Subcutaneous adipose tissue (tissue), 4 donors: ENCODE measurements around the gene SLC6A9. TPM values are rescaled to one million over a fixed set of nuclear protein-coding genes. Genes with fewer than 3 reads are reported as not detected.

ENCODE experiments used
- total RNA-seq, 4 donors: library from RNA; depleted of rRNA; stranded (reverse); fragments of >200 nt; gene quantifications; one replicate each; pipeline ENCODE4 v1.1.0, GENCODE V29; 2016
- TF ChIP-seq, protein P1 (sequence below): fragments of 450-650 bp; IDR thresholded peaks from one replicate; pipeline ENCODE4 v1.5.1; 2016; ENCODE audit warnings: low read depth, mild to moderate bottlenecking, control low read depth, antibody characterized with exemption, moderate library complexity

SLC6A9 gene
- total RNA-seq, 4 donors from 2014 or later: 0.22 to 0.94 (median 0.34) TPM; not detected in 1

DNA sequence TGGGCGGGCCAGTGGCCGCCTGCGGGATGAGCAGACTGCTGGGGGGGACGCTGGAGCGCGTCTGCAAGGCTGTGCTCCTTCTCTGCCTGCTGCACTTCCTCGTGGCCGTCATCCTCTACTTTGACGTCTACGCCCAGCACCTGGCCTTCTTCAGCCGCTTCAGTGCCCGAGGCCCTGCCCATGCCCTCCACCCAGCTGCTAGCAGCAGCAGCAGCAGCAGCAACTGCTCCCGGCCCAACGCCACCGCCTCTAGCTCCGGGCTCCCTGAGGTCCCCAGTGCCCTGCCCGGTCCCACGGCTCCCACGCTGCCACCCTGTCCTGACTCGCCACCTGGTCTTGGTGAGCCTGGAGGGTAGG is 50.1 kb downstream of the SLC6A9 start:
- TF ChIP-seq, protein P1, sequence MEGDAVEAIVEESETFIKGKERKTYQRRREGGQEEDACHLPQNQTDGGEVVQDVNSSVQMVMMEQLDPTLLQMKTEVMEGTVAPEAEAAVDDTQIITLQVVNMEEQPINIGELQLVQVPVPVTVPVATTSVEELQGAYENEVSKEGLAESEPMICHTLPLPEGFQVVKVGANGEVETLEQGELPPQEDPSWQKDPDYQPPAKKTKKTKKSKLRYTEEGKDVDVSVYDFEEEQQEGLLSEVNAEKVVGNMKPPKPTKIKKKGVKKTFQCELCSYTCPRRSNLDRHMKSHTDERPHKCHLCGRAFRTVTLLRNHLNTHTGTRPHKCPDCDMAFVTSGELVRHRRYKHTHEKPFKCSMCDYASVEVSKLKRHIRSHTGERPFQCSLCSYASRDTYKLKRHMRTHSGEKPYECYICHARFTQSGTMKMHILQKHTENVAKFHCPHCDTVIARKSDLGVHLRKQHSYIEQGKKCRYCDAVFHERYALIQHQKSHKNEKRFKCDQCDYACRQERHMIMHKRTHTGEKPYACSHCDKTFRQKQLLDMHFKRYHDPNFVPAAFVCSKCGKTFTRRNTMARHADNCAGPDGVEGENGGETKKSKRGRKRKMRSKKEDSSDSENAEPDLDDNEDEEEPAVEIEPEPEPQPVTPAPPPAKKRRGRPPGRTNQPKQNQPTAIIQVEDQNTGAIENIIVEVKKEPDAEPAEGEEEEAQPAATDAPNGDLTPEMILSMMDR: no peak

- TF ChIP-seq, protein P1: no peak
Measured at GRCh38 chr1:43980255-43981134, 50.8 kb downstream of the SLC6A9 start.

DNA sequence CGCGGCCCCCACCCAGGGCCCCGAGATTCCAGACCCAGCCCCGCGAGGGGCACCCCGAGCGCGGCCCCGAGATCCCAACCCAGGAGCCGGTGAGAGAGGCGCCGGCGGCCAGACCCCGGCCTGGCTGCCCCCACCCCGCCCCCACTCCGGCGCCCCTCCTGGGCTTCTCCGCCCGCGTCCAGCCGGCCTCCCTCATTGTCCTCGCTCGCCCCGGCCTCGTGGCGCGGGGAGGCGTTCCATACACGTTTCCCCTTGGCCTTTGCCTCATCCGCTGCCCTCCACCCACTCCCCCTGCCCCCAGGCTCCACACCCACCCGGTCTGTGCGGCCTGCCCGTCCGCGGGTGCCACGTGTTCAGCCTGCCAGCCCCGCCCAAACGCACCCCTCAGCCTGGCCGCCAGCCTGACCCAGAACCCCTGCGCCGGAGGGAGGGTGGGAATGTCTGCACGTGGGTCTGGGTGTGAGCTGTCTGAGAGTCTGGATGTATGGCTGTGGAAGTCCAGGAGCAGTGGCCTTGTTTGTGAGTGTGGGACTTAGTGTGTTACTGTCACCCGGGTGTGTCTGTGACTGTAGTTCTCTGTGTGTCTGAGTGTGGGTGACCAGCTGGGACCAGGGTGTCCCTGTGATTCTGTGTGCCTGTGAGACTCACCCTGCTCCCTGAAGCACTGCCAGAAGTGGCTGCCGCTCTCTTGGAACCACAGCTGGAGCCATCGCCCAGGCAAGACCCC is 51.6 kb downstream of the SLC6A9 start:
- TF ChIP-seq, protein P1: no peak

DNA sequence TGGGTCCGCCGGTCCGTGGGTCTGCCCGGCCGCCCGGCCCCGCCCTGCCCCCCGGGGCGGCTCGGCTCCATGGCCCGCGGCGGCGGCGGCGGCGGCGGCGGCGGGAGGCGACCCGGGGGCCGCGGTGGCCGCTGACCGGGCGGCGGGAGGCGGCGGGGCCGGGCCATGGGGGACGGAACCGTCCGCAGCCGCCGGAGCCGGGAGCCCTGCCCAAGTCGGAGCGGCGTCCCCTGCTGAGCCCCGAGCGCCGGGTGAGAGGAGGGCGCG is 52.1 kb downstream of the SLC6A9 start:
- TF ChIP-seq, protein P1: no peak

- TF ChIP-seq, protein P1: no peak
Measured at GRCh38 chr1:43978551-43979260, 52.6 kb downstream of the SLC6A9 start, which contains the start of gene B4GALT2. B4GALT2 (plus strand) TSS chr1:43979210; CDS start chr1:43981161, 1,951 bp downstream.

GRCh38 chr1:43978264-43978550 is 53.1 kb downstream of the SLC6A9 start:
- TF ChIP-seq, protein P1: no peak
